GM18498 (cell line): ENCODE measurements around the gene PCDHGA2.
"Not testable (repeated sequence)": the region's sequence is repeated elsewhere in the genome, so short reads cannot be mapped to it uniquely, and the experiment has no call there.

ENCODE experiments used
- ATAC-seq: cut with Tn5 transposase; IDR thresholded peaks from one replicate; pipeline ENCODE4 v1.9.1; 2021; ENCODE audit warnings: mild to moderate bottlenecking, moderate library complexity; ENCODE audit not compliant: unreplicated experiment

Gene PCDHGA2

GRCh38 chr5:141338538-141339306 is at the start of gene PCDHGA2:
Gene PCDHGA2 (plus strand): TSS chr5:141338760.
- no peak for ATAC-seq

- ATAC-seq: no peak
Measured at GRCh38 chr5:141298376-141298775, 40.2 kb upstream of the PCDHGA2 start.

GRCh38 chr5:141303756-141304155 is 34.8 kb upstream of the PCDHGA2 start, which contains the start of gene SLC25A2:
Gene SLC25A2 (minus strand): TSS chr5:141304049. CDS start chr5:141303865, 184 bp downstream.
- ATAC-seq: no peak

GRCh38 chr5:141306630-141307029 is 31.9 kb upstream of the PCDHGA2 start:
- ATAC-seq: no peak

GRCh38 chr5:141313711-141314110 is 24.8 kb upstream of the PCDHGA2 start:
- no peak for ATAC-seq

- not testable (repeated sequence) for ATAC-seq
Measured at GRCh38 chr5:141316963-141317362, 21.6 kb upstream of the PCDHGA2 start.

- no peak for ATAC-seq
Measured at GRCh38 chr5:141319202-141319601, 19.4 kb upstream of the PCDHGA2 start.

- ATAC-seq: no peak
Measured at GRCh38 chr5:141319699-141320098, 18.9 kb upstream of the PCDHGA2 start.

- ATAC-seq: peak; percentile 98
Measured at GRCh38 chr5:141320225-141321169, 18.1 kb upstream of the PCDHGA2 start, which contains the start of gene TAF7. Gene TAF7 (minus strand): TSS chr5:141320784. CDS start chr5:141320044, 740 bp downstream.

GRCh38 chr5:141322261-141322660 is 16.3 kb upstream of the PCDHGA2 start:
- ATAC-seq: no peak

GRCh38 chr5:141326088-141326854 is 12.3 kb upstream of the PCDHGA2 start:
- ATAC-seq: peak; percentile 84

GRCh38 chr5:141328231-141328630 is 10.3 kb upstream of the PCDHGA2 start:
- ATAC-seq: no peak

- peak; percentile 61 for ATAC-seq
Measured at GRCh38 chr5:141330299-141331080, 8.1 kb upstream of the PCDHGA2 start, which contains the start of gene PCDHGA1. Gene PCDHGA1 (plus strand): TSS chr5:141330514.

GRCh38 chr5:141332571-141332970 is 6.0 kb upstream of the PCDHGA2 start:
- ATAC-seq: not testable (repeated sequence)

- not testable (repeated sequence) for ATAC-seq
Measured at GRCh38 chr5:141340781-141341354, 2.3 kb downstream of the PCDHGA2 start.

GRCh38 chr5:141342773-141343172 is 4.2 kb downstream of the PCDHGA2 start:
- no peak for ATAC-seq

- ATAC-seq: no peak
Measured at GRCh38 chr5:141343242-141343952, 4.8 kb downstream of the PCDHGA2 start, which contains the start of gene PCDHGA3. Gene PCDHGA3 (plus strand): TSS chr5:141343829. CDS start chr5:141344034, 205 bp downstream.

GRCh38 chr5:141343953-141344463 is 5.4 kb downstream of the PCDHGA2 start:
- ATAC-seq: no peak
